Raji (cell line): ENCODE measurements around the gene NRIP3.

ENCODE experiments used
- POLR2A ChIP-seq: IDR thresholded peaks from 2 replicates; pipeline ENCODE4 v1.6.1; 2011; ENCODE audit warnings: low read depth, low read length, control low read depth; ENCODE audit not compliant: insufficient read depth

NRIP3 gene

DNA sequence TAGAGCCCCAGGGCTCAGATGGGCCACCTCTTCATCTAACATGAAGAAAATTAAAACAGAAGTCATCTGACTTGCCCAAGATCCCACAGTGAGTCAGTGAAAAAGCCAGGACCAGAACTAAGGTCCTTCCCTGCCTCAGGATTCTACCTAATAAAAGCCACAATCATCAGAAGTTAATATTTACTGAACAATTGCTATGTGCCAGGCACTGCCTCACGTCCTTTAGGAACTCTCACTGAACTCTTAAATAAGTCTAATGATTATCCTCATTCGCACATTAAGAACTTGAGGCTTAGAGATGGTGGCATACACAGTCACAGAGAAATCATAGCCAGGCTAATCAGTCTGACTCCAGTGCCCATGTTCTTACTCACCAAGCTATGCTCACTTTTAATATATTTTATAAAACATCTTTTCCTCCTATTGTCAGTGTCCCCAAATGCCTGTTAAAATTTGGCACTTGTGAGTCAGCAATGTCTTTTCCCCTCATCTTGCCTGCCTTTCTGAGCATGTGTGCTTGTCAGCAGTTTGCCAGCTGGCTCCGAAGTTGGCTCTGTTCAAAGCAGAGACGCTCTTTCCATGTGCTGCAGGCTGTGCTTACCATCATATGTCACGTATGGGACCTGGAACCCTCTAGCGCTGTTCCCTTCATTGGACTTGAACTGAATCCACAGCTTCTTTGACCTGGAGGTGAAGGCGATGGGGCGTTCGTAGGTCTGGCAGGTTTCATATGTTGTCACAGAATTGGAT, 21.5 kb upstream of the NRIP3 start:
- TF ChIP-seq POLR2A: no peak

DNA sequence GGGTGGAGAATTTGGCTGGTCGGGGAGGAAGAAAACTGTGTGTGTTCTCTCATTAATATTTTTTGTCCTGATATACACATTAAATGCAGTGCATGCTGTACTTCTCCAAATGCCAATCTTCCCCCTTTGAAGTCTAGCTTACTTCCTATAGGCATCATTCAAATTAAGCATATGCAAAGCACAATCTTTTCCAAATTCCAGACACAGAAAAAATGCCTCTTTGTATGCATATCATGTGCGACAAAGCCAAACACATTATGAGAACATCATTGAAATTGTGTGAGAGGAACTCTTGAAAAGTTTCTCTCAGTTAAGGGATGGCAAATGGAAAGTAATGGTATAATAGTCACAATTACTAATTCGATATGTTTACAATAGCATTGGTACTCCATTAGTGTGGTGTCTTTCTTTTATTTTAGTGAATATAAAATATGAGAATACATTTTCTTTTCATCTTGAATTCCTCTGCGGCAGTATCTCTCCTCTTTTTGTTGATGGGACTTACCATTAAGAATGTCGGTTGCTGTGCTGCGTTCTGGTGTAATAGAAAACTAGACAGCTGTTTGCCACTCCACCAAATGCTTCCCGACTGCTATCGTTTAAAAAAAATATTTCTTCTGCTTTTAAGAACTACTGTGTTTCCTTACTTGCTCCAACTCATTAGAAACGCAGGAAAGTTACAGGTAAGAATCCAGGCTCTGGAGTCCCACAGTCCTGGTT, 19.3 kb upstream of the NRIP3 start:
- no peak for TF ChIP-seq POLR2A

DNA sequence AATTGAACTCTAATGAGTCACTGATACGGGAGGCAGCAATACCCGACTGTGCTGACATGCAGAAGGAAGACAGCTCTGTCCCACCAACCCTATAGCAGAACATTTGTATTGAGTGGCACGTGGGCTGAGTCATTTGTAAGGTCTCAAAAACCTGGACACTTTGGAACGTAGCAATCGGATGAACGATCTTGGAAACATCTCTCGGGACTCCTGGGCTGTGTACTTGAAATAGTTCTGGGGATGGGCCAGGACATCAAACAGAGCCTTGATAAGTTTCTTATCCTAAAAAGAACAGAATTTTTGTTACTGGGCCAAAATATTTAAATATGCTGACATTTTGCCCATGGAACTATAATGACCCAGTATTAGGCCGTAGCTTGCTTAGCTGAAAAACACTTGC, 17.1 kb upstream of the NRIP3 start:
- no peak for TF ChIP-seq POLR2A

DNA sequence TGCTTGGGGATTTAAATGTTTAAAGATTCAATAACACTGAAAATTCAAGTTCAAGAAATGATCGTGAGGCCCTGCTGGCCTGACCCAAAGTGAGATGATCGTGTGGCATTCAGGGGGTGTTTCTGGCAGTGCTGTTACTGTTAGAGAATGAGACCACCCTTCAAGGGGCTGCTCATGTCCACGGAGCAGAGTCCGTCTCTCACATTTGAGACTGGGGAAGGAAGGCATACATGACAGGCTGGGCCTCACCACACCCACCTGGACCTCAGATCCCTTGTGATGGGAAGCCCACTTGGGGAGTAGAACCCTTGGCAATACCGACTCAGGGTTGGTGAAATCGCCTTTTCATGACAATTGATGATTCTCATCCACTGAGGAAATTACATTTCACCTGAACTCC, 16.1 kb upstream of the NRIP3 start:
- TF ChIP-seq POLR2A: no peak

DNA sequence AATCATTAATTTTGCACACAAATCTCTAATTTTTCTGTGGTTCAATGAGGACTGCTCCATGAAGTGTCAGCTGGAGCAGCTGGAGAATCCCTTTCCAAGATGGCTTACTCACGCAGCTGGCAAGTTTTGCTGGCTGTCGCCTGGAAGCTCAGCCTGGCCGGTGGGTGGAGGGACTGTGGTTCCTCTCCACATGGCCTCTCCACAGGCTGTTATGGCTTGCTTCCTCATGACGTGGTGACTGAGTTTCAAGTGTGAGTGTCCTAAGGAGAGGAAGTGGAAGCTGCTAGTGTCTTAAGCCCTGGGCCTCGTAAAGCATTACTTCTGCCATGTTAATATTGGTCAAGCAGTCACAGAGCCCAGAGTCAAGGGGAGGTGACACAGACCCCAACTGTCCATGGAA, 14.0 kb upstream of the NRIP3 start:
- TF ChIP-seq POLR2A: no peak

DNA sequence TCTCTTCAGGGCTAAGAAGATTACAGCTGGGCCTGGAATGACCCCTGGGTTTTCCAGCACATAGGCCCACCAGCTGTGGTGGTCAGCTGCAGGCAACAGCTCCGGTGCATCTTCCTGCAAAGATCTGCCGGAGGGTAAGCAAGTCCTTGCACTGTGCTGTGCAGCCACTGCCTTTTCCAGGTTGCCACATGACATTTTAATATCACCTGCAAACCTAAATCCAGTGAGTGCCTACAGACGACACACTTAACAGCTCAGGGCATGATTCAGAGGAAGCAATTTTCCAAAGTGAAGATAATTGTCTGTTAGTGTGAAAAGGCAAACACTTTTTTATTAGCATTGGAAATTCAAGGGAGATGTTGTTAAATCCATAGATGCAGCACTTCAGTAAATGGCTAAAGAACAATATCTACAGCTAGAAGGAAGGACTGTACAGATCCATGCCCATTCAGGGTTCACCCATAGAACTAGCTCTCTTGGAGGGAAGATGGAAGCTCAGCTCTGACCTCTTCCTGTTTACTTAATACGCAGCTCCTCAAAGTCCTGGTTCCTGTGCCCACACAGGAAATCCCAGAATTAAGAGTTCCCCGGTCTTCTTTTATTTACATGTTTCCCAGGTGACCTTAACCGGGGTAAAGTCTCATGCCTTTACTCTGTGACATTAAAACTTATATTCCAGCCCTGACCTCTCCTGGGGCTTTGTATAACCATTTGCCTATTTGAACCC, 13.3 kb upstream of the NRIP3 start:
- TF ChIP-seq POLR2A: no peak

DNA sequence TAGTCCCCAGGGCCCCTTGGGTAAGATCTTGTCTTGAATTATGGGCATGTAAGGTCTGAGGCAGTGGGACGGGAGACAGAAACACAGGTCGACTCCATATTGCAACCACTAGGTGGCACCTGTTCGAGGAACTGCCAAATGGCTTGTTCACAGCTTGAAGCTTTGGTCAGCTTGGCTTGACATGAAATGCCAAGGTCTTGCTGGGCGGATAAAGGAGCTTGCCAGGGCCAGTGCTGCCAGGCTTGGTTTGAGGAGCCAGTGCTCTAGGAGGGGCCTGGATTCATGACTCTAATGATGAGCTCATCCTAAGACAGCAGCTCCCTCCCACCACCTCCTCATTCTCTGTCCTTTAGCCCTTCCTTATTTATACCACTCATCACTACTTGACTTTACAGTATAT, 11.9 kb upstream of the NRIP3 start:
- no peak for TF ChIP-seq POLR2A

DNA sequence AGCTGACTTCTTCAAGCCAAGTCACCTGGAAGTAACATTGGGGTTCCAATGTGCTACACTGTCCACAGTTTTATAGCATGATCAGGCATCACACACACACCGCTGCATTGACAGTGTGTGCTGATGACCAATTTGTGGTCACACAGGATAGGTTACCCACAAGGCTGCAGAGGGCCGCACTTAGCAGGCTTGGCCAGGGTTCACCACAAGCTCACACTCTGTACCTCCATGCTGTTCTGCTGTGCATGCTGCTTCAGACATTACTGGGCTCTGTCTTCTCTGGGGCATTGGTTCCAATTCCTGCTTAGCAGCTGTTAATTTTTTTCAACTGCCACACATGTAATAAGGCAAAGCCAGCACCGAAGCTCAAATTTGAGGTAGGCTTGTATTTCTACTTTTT, 11.0 kb upstream of the NRIP3 start:
- TF ChIP-seq POLR2A: no peak

DNA sequence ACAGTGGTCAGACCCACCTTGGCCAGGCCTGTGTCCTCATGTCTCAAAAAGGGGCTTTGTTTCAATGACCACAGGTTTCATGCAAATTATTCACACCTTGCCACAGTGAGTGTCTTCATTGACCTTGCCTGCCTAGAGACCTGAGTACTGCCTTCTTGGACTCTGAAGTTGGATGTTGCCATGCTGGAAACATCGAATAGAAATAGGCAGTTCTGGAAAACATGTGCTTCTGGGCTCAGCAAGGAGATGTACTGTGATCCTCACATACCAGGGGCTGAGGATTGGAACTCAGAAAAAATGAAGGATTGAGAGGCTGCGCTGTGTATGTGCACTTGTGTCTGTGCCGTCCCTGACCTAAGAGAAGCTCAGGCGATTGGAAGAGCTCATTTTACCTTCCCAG, 9.6 kb upstream of the NRIP3 start:
- TF ChIP-seq POLR2A: no peak

DNA sequence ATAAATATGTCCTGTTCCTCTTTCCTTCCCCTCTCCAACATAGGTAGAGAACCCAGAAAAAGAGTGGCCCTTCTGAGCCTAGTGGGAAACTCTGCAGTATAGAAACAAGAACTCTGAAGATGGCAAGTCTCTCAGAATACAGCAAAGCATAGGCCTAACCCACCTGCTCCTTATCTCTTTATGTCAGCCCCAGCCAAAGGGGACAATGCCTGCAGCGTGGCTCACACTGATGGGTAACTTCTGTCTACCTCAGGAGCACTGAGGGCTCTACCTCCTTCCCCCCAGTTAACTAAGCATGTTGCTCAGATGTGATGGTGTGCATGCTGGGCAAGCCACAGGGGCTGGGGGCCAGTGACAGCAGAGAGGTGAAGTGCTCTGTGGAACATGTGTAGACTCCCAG, 4.9 kb upstream of the NRIP3 start:
- no peak for TF ChIP-seq POLR2A

DNA sequence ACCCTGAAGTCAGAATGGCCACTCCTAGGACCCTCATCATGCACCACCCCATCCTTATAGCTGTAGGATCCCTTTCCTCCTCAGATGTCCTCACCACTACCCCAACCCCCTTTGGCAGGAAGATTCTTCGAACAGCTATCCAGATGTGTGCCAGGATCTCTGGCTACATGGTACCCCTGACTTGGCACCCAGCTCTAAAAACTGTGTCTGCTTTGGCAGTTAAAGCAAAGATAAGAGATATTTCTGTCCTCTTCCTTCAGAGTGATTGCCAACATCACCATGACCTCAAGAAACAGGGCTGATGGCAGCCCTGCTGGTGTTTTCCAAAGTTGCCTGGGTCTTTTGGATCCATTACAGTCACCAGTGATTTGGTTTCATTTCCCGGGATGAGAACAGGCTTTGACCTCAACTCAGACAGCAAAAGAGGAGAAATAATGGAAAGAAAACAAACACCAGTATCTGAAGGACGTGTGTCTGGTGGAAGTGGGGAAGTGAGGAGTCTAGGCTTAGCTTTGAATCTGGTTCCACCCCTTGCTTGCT, 4.3 kb upstream of the NRIP3 start:
- no peak for TF ChIP-seq POLR2A

DNA sequence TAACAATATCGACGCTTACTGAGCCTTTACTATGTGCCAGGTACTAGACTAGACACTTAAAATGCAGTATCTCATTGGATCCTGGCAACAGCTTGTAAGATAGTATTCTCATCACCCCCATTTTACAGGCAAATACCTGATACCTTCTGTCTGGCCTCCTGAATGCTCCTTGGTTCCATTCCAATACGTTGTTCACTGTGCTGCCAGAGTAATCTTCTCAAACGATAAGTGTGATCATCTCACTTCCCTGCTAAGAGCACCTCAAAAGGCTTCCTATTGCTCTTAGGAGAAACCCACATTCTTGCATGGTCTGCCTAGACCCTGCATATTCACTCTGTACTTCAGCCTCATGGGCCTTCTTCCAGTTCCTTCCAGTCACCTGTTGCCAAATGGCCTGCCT, 1.3 kb upstream of the NRIP3 start:
- TF ChIP-seq POLR2A: no peak

DNA sequence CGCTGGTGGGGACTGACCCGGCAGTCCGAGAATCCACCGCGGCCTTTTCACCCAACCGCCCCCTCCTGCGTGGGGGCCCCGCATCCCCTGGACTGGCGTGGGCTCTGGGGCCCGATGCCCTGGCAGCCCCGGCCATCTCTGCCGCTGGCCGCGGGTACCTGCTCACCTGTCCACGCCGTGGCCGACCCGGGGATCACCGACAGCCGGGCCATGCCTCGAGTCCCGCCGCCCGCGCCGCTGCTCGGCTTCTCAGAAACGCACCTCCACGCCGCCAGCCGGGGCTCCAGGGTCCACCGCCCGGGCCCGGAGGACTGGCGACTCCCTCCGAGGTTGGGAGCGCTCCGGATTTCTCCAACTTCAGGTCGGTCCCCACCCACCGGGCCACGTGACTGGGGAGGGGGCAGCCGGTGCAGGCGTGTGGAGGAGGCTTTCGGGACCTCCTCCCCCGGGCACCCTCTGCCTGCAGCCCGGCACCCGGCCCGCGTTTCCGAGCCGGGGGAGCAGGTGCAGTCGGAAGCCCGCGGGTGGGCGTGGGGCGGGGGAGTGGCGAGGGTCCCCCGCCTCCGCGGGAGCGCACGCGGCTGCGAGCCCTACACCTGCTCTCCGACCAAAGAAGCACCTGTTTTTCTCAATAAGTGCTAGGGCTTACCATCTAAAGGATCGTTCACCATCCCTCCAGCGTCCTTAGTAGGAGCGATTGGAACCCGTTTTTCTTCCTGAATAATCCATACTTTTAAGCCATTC, 554 bp upstream of the NRIP3 start:
- no peak for TF ChIP-seq POLR2A

DNA sequence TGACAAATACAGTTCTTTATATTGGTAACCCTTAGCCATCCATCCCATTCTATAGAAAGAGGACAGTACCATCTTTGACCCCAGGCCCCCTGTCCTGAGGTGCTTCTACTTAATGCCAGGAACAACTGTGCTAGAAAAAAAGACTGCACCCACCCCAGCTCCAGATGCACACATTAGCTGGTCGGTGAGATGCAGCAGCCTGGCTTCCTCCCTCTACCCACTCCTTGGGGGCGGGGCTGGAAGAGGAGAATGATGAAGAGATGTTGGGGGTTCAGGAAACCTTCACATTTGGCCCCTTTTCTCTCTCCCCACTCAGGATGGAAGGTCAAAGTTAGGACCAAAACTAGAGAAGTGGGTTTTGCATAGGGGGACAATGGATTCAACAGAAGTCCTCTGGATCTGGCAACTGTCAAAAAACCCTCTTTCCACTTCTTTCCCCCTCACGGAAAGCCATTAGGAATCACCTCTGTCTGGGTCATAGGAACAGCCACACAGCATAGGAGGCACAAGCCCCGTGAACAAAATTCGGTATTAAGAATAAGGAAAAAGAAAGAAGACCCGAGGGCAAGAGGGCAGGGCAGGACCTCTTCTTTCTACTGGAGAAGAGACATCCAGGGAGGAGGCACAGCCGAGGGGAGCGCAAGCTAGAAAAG, 755 bp downstream of the NRIP3 start:
- no peak for TF ChIP-seq POLR2A

DNA sequence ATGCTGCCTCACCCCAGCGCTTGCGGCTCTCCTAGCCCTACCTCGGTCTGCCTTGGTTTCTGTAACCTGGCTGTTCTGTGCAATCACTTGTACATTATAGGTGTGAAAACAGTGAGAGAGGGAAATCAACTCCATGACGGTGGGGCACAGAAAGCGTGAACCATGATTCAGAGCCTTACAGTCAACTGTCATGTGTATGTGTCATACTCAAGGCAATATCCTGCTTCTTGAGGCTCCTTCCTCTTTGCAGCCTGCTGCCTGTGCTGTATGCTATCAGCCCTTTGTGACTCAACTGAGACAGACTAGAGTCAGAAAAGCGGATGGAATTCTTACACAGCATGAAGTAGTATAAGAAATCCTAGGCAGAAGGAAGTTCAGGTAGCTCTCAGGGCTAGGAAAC, 2.1 kb downstream of the NRIP3 start:
- TF ChIP-seq POLR2A: no peak

DNA sequence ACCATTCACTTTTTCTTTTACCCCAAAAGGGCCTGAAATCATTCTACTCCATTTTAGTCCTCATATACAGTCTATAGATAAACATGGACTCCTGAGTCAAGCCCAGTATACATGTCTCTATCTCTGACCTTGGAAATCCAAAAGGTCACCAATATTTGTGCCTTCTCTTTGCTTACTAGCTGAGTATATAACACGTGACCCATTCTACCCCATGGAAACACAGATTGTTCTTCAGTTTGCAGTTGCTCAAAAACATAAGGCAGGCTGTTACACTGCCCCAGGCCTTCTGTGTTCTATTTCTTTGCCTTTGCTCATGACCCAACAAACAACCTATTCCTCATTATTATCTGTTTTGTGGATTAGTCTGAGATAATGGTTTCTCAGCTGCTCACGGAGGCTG, 5.8 kb downstream of the NRIP3 start:
- TF ChIP-seq POLR2A: no peak
